GM06990 (cell line): ENCODE results near the gene ARHGAP29.

Source experiments
- DNase-seq: peaks from one replicate; pipeline ENCODE4 v3.0.0-alpha.2; 2011; ENCODE audit not compliant: insufficient read length; ENCODE audit errors: extremely low read depth
- H3K27me3 ChIP-seq: replicated peaks from 2 replicates; pipeline ENCODE4 v1.6.0; 2011; ENCODE audit warnings: low read length; ENCODE audit not compliant: control insufficient read depth, insufficient read depth
- H3K36me3 ChIP-seq: 2 replicates; pipeline ENCODE4 v1.5.1; 2011; ENCODE audit warnings: low read length; ENCODE audit not compliant: control insufficient read depth, insufficient read depth
- H3K4me3 ChIP-seq: replicated peaks from 2 replicates; pipeline ENCODE4 v1.5.1; 2011; ENCODE audit warnings: low read depth, mild to moderate bottlenecking, control low read depth, low read length
- CTCF ChIP-seq: IDR thresholded peaks from 2 replicates; pipeline ENCODE4 v1.5.1; 2011; ENCODE audit warnings: low read length, control low read depth, mild to moderate bottlenecking, inconsistent platforms; ENCODE audit not compliant: insufficient read depth, poor library complexity, severe bottlenecking

The ARHGAP29 gene

GRCh38 chr1:94125551-94126514, 111.6 kb downstream of the ARHGAP29 start:
- H3K27me3 ChIP-seq, result no peaks in the 10 kb centered on the region; the same call in 1 of the 2 replicates
- no peak for TF ChIP-seq CTCF

GRCh38 chr1:94124538-94124937, 112.8 kb downstream of the ARHGAP29 start:
- no peak for TF ChIP-seq CTCF
- no peaks in the 10 kb centered on the region; the same call in 1 of the 2 replicates for H3K27me3 ChIP-seq
- H3K4me3 ChIP-seq, result no peak overlapping the region
- no peak for DNase-seq
- no peaks in the 10 kb centered on the region for H3K36me3 ChIP-seq

More at GRCh38 chr1:94125551-94126514, 111.6 kb downstream of the ARHGAP29 start:
- no peak for DNase-seq
- H3K36me3 ChIP-seq, result no peaks in the 10 kb centered on the region
- H3K4me3 ChIP-seq, result no peak overlapping the region

GRCh38 chr1:94122201-94122970, 115.0 kb downstream of the ARHGAP29 start:
- no peak for DNase-seq
- no peak for TF ChIP-seq CTCF

More at GRCh38 chr1:94122201-94122970, 115.0 kb downstream of the ARHGAP29 start:
- Histone ChIP-seq H3K27me3 (no peaks in the 10 kb centered on the region; the same call in 1 of the 2 replicates), H3K36me3 (no peaks in the 10 kb centered on the region), H3K4me3 (no peak overlapping the region)
